Subcutaneous abdominal adipose tissue (tissue), 5 donors: Measurements from ENCODE around the gene RBM6.

Experiments used
- H3K27ac ChIP-seq: one replicate; pipeline ENCODE4 v1.7.0; 2013; ENCODE audit warnings: low read depth, mild to moderate bottlenecking, inconsistent platforms, low read length, moderate library complexity
- H3K27me3 ChIP-seq, 5 donors: one replicate each; pipeline ENCODE4 v1.7.0; 2013; ENCODE audit warnings: low read length in 5 of 5, inconsistent platforms in 1 of 5; ENCODE audit not compliant: control insufficient read depth in 5 of 5, insufficient read depth in 4 of 5
- H3K36me3 ChIP-seq, 5 donors: one replicate each; pipeline ENCODE4 v1.7.0; 2013; ENCODE audit warnings: low read length in 5 of 5; ENCODE audit not compliant: control insufficient read depth in 5 of 5, insufficient read depth in 5 of 5
- H3K4me1 ChIP-seq, 5 donors: one replicate each; pipeline ENCODE4 v1.7.0; 2013; ENCODE audit warnings: low read length in 5 of 5, mild to moderate bottlenecking in 3 of 5, moderate library complexity in 1 of 5; ENCODE audit not compliant: control insufficient read depth in 5 of 5, insufficient read depth in 5 of 5
- H3K4me3 ChIP-seq, 5 donors: one replicate each; pipeline ENCODE4 v1.7.0; 2013; ENCODE audit warnings: low read length in 5 of 5, low read depth in 1 of 5
- H3K9ac ChIP-seq, 5 donors: one replicate each; pipeline ENCODE4 v1.7.0; 2013; ENCODE audit warnings: low read length in 5 of 5, mild to moderate bottlenecking in 4 of 5, moderate library complexity in 3 of 5
- H3K9me3 ChIP-seq, 5 donors: one replicate each; pipeline ENCODE4 v1.7.0; 2013; ENCODE audit warnings: low read length in 5 of 5; ENCODE audit not compliant: control insufficient read depth in 5 of 5
- donor health status: healthy.
- donor health status: healthy.
- donor health status: healthy.
- donor health status: healthy.
- donor health status: healthy.

RBM6 gene

DNA sequence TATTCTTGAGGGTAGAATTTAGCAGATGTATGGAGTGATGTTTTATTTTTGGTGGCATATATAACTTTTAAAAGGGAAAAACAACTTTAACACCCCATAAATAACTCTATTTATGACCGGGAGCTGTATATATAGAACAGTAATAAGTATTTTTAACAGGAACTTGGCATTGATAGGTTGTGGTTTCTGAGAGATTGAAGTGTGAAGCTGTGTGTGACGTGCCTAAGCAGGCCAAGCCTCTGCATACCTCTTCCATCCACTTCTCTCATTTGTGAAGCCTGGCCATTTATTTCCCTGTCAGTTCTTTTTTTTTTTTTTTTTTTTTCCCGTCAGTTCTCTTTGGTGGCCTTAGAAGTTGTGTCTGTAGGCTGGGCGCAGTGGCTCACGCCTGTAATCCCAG is 171.8 kb downstream of the RBM6 start:
- no peaks in the 10 kb centered on the region for H3K27me3 ChIP-seq
- no peaks in the 10 kb centered on the region for H3K9me3 ChIP-seq
- peaks cover 50 to 100% (median 98%) of the 10 kb centered on the region in 5 donors for H3K36me3 ChIP-seq
- no peak overlapping the region for H3K4me3 ChIP-seq
- peaks cover 0 to 6% (median 0%) of the 10 kb centered on the region in 5 donors for H3K4me1 ChIP-seq
- no peak overlapping the region for H3K27ac ChIP-seq
- H3K9ac ChIP-seq, result no peak overlapping the region

DNA sequence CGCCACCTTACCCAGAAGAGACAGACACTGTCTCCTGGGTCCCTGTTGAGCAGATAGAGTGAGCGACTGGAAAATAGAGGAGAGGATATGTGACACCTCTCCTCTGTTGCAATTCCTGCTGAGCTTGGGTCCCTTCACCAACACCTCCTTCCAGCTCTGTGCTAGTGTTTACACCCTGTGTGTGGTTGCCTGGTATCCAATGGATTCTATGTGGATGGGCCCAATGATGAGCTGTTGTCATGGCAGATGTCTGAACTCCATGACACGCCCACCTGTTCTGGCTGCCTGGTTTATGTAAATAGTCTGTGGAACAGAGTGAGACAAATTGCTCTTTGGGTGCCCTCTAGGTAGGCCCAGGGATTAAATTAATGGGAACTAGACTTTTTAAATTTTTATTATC is 172.5 kb downstream of the RBM6 start:
- no peak overlapping the region for H3K4me3 ChIP-seq
- no peak overlapping the region for H3K27ac ChIP-seq
- H3K9me3 ChIP-seq, result no peaks in the 10 kb centered on the region
- no peaks in the 10 kb centered on the region for H3K27me3 ChIP-seq
- H3K36me3 ChIP-seq, result peaks cover 45 to 100% (median 98%) of the 10 kb centered on the region in 5 donors
- H3K9ac ChIP-seq, result no peak overlapping the region
- peaks cover 0 to 6% (median 0%) of the 10 kb centered on the region in 5 donors for H3K4me1 ChIP-seq

DNA sequence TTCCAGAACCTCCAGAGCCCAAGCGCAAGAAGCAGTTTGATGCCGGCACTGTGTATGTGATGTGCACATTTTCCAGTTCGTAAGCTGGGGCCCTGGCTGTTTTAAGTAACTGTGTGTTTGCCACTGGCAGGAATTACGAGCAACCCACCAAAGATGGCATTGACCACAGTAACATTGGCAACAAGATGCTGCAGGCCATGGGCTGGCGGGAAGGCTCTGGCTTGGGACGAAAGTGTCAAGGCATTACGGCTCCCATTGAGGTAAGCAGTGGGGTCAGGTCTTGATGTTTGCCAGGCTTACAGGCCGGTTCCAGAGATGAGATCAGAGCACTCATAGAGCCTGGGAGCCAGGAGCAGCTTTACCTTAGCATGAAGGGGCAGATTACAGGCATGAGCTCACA is 177.2 kb downstream of the RBM6 start:
- Histone ChIP-seq H3K9ac (no peak overlapping the region), H3K36me3 (peaks cover 31 to 93% (median 86%) of the 10 kb centered on the region in 5 donors), H3K27ac (no peak overlapping the region), H3K4me1 (peaks cover 0 to 4% (median 0%) of the 10 kb centered on the region in 5 donors), H3K27me3 (no peaks in the 10 kb centered on the region), H3K9me3 (no peaks in the 10 kb centered on the region), H3K4me3 (no peak overlapping the region)

DNA sequence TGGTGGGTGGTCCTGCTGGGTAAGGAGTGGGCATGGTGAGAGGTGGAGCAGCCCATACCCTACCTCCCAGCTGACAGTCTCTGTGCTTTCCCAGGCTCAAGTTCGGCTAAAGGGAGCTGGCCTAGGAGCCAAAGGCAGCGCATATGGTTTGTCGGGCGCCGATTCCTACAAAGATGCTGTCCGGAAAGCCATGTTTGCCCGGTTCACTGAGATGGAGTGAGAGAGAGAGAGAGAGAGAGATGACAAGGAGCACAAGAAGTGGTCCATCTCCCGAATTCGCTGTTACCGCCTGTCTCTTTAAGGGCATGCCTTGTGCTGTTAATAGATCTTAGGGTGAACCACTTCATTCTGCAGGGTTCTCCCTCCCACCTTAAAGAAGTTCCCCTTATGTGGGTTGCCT is 178.3 kb downstream of the RBM6 start:
- no peak overlapping the region for H3K4me3 ChIP-seq
- H3K27ac ChIP-seq, result no peak overlapping the region
- no peak overlapping the region for H3K9ac ChIP-seq
- H3K9me3 ChIP-seq, result no peaks in the 10 kb centered on the region
- H3K27me3 ChIP-seq, result no peaks in the 10 kb centered on the region
- H3K36me3 ChIP-seq, result peaks cover 28 to 82% (median 76%) of the 10 kb centered on the region in 5 donors
- peaks cover 0 to 4% (median 0%) of the 10 kb centered on the region in 5 donors for H3K4me1 ChIP-seq

DNA sequence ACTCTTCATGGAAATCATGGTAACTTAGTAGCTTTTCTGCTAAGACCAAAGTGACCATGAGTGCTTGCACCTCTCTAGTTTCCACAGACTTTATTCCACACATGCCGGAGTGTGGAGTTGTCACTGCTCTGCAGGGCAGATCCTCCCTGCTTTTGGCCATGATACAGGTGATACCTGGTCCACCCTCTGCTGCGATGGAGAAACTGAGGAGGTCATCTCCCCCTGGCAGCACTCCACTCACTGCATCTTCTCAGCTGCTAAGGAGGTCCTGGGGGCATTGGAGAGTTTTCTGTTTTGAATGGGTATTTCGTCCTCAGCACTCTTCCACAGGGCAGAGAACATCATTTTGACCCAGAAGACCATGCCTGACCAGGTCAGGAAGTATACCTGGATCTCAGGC is 179.8 kb downstream of the RBM6 start:
- Histone ChIP-seq H3K4me3 (no peak overlapping the region), H3K36me3 (peaks cover 15 to 67% (median 61%) of the 10 kb centered on the region in 5 donors)

DNA sequence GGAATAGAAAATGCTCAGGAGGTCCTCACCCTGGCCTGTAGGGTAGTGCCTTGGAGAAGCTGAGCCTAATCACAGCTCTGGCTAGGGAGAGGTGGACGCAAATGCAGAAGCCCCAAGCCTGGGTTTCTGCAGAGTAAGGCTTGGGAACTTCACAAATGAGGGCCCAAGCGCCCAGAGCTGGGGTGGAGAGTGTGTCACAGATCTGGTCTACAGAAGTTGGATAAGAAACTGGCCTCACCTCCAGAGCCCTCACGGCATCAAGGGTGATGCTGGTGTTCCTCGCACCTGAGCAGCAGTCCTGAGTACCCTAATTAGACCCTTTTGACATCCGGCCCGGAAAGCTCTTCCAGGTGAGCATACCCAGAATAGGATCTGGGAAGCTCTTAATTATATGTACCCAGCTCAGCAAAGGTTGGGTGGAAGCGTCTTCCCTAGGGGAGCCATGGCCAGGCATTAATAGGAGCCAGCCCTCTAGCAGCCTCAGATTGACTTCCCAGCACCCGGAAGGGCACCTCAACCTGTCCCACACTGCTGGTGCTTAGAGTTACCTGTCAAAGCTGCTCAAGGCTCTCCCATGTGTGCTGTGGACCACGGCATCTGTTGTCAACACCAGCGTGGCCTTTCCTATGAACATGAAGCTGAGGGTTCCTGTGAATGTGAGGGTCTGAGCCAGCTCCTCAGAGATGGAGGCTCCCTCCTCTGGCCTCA is 180.6 kb downstream of the RBM6 start:
- no peaks in the 10 kb centered on the region for H3K9me3 ChIP-seq
- peaks cover 15 to 59% (median 54%) of the 10 kb centered on the region in 5 donors for H3K36me3 ChIP-seq

More for the DNA sequence above, 179.8 kb downstream of the RBM6 start:
- Histone ChIP-seq H3K9ac (no peak overlapping the region), H3K27me3 (no peaks in the 10 kb centered on the region), H3K27ac (no peak overlapping the region), H3K4me1 (peaks cover 0 to 9% (median 4%) of the 10 kb centered on the region in 5 donors), H3K9me3 (no peaks in the 10 kb centered on the region)

DNA sequence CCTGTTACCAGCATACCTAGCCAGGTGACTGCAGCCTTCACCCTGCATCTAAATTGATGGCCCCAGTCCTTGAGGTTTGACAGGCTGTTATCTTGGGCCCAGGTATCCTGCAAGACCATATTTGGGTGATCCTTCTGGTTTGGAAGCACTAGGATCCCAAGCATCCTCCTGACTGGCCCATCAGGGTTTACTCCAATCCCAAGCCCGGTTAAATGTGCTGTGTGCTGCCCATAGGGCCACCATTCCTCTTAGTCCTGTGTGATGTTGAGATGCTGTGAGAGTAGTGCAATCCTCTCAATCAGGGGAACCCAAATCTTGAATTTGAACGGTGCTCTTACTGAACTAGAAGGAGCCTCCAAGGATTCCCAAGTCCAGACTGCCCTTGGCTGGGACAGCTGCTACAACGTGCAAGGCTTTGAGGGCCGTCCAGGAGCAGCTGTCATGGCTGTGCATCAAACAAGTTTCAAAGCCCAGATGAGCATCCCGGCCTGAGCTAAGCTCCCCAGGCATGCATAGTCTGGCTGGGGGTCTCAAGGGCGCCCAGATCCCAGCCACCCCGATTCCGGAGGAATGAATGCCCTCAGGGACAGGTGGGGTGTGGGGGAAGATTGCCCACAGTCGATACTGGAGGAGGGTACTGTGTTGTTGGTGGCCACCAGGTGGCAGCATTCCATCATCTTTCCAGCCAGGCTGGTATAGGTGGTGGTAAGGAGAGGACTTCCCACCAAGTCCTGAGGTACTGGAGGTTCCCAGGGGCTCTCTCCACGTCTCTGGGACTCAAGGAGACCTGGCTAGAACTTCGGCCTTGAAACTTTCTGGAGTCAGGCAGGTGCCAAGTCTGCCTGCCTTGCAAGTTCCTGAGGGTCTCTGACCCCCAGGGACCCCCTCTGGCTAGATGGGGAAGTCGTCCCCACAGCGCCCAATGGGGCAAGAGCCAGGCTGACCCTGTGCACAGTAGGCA is 181.4 kb downstream of the RBM6 start:
- no peaks in the 10 kb centered on the region for H3K9me3 ChIP-seq
- no peak overlapping the region for H3K27ac ChIP-seq
- peaks cover 0 to 5% (median 0%) of the 10 kb centered on the region in 5 donors for H3K27me3 ChIP-seq
- H3K4me3 ChIP-seq, result no peak overlapping the region
- H3K9ac ChIP-seq, result no peak overlapping the region
- peaks cover 9 to 51% (median 45%) of the 10 kb centered on the region in 5 donors for H3K36me3 ChIP-seq
- H3K4me1 ChIP-seq, result peaks cover 0 to 14% (median 9%) of the 10 kb centered on the region in 5 donors

More for the DNA sequence above, 180.6 kb downstream of the RBM6 start:
- Histone ChIP-seq H3K4me1 (peaks cover 0 to 11% (median 7%) of the 10 kb centered on the region in 5 donors), H3K27me3 (no peaks in the 10 kb centered on the region), H3K4me3 (no peak overlapping the region), H3K9ac (no peak overlapping the region), H3K27ac (no peak overlapping the region)

DNA sequence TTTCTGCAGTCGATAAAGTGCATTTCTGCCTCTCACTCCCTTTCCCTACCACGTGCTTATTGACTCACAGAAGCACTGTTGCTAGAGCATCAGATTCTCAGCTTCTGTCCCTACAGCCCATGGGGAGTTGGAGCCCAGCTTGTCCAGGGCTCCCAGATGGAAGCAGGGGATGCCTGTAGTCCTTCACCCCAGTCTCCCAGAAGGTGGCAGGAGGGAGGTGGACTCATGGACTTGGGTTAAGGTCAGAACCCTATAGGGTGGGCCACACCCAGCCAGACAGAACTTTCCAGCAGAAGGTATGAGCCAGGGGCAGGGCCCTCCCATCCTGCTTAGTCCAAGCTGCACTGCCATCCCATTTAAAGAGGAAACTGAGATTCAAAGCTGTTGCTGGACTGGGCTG is 182.1 kb downstream of the RBM6 start:
- Histone ChIP-seq H3K9ac (no peak overlapping the region), H3K9me3 (no peaks in the 10 kb centered on the region), H3K36me3 (peaks cover 6 to 44% (median 38%) of the 10 kb centered on the region in 5 donors), H3K27me3 (peaks cover 0 to 5% (median 0%) of the 10 kb centered on the region in 5 donors), H3K4me3 (no peak overlapping the region), H3K27ac (no peak overlapping the region), H3K4me1 (peaks cover 0 to 18% (median 14%) of the 10 kb centered on the region in 5 donors)

DNA sequence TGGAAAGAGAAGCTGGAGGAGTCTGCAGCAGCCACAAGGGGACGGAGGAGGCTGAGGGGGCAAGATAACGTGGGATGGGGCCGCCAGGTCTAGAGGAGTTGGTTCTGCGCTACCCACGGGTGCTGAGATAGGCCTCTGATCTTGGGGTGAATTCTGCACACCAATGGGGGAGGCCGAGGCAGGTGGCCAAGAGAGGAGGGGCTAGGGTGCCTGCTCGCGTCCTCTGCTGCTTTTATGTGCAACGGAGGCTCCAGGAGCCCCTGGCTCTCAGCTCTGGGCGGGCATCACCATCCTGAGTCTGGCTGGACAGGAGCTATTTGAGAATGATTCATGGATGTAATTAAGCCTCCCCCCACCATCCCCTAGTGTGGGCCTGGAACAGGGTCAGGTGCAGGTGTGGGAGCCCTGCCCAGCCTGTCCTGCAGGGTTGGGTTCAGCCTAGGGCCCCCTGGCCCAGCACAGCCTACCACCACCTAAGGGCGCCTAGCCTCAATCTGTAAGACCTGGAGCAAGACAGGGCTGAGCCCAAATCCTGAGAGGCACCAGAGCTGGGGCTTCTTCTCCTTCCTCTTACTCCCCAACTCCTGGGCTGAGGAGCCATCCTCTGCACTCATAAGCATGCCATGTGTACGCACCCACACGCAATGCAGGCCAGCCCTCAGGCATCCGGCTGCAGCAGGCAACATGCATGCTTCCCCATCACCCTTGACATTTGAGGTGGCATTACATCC is 182.9 kb downstream of the RBM6 start:
- Histone ChIP-seq H3K4me1 (peaks cover 0 to 18% (median 14%) of the 10 kb centered on the region in 5 donors), H3K9ac (no peak overlapping the region), H3K27ac (no peak overlapping the region), H3K36me3 (peaks cover 6 to 36% (median 31%) of the 10 kb centered on the region in 5 donors), H3K9me3 (no peaks in the 10 kb centered on the region), H3K27me3 (peaks cover 0 to 5% (median 0%) of the 10 kb centered on the region in 5 donors), H3K4me3 (no peak overlapping the region)
